RKO (cell line): Measurements from ENCODE around the gene RPN2.
"Not testable (repeated sequence)": the region's sequence is repeated elsewhere in the genome, so short reads cannot be mapped to it uniquely, and the experiment has no call there.

Experiments
- DNase-seq: peaks from one replicate; pipeline ENCODE4 v3.0.0-alpha.2; 2016; ENCODE audit warnings: low spot score

Gene RPN2

DNA sequence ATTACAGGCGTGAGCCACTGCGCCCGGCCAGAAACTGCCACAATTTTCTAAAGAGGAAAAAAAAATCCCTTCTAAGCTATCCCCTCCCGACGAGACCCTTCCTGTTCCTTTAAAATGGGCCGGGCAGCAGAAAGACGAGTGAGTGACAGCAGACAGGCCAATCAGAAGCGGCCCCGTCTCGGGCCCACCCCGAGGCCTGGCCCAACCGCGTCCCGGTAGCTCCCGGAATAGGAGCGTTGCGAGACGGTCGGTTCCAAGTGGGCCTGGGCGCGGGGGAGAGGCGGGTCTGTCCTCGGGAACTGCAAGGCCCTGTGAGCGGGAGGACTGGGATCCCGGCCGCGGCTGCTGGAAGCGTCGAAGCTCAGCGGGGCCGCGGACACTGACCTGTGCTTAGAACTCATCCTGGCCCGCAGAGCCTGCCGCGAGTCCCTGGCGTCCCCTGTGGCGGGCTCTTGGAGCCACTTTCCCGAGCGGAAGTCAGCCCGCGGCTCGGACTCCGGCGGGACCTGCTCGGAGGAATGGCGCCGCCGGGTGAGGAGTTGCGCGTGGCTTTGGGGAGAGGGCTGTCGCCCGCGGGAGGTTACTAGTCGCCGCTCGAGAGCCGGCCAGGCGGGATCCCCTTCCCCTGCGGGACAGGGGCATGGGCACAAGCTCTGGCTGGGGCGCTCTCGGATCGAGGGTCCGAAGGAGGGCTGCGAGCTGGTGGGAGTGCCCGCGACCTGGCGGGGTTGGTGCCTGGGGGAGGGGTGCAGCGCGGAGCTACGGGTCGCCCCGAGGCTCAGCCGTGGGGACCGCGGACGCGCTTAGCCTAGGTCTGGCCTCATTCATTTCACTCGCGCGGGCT lies at the start of gene RPN2, which contains the start of gene MROH8:
RPN2 (plus strand) TSS at position 492 of the 844 bp plus-strand sequence; CDS start at position 519, 27 bp downstream.
MROH8 (minus strand) TSS at position 710 of the 844 bp plus-strand sequence.
- peak; percentile 99 for DNase-seq

DNA sequence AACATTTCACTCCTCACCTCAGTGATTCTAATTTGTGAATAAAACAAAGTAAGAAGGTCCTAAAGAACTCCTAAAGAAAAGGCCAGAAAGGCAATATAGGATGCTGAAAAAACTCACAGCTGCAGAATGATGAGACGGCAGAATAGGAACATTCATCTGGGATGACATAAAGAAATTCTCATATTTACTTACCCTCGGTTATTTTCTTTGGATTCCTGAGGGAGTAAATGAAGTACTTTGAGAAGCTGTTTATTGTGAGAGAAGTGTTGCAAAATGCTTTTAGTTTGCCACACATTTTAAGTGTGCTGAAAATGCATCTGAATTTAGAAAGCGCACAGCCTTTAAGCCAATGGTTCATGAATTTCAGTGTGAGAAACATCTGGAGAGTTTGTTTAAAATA lies 47.6 kb upstream of the RPN2 start:
- DNase-seq = no peak

DNA sequence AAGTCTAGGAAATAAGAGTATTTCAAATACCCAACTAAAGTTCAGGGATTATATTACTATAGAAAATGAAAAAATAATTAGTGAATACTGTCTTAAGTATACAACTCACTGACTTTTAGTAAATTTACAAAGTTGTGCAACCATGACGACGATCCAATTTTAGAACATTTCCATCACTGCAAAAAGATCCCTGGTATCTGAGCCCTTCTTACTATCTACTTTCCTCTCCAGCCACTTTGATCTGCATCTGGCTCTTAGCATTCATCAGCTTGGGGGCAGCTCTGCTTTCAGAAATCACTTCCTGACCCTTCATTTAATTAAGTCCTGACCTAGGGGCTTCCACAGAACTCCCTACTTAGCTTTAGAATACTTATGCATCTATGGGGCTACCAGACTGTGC lies 45.2 kb upstream of the RPN2 start:
- DNase-seq = no peak

DNA sequence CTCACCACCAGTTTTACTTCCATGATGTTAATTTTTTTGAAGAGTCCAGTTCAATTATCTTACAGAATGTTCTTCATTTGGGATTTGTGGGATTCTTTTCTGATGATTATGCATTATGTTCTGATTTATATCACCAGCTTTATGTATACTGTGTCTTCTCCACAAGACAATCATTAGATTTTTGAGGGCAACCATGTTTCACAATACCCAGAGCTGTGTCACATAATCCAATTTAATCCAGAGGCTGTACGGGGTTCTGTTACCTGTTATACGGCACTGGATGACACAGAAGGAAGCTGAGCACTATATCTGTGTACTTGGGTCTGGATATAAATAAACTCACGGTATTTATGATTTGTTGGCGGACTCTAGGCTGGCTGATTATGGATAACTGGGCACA lies 41.6 kb upstream of the RPN2 start:
- no peak for DNase-seq

DNA sequence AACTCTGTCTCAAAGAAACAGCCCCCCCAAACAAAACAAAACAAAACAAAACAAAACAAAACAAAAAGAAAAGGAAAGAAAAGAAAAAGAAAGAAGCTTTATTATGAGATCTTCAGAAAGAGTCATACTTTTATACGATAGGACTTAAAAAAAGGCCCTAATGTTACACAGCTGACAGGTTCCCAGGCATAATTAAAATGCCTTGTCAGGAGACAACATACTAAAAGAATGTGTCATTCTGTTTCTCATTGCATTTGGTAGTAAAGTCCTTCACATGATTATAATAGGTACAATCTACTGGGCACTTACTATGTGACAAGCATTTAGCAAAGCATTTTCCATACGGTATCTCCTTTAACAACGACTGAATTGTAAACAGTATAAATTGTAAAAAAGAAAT lies 36.4 kb upstream of the RPN2 start:
- no peak for DNase-seq

DNA sequence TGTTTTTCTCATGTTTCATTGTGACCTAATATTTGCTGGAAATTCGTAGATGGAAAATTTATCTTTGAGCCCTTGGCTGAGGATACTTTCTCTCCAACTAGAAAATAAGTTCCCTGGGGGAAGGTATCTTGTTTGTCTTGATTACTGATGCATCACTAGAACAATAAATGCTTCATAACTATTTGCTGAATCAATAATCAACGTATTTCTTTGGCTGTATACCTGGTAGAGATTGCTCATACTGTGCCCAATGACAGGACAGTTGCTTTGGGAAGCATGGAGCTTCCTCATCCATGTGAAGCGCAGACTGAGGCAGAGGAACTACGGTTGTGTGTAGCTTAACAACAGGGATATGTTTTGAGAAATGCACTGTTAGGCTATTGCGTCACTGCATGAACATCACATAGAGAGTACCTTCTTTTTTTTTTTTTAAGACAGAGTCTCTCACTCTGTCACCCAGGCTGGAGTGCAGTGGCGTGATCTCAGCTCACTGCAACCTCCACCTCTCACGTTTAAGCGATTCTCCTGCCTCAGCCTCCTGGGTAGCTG lies 34.2 kb upstream of the RPN2 start:
- no peak for DNase-seq

DNA sequence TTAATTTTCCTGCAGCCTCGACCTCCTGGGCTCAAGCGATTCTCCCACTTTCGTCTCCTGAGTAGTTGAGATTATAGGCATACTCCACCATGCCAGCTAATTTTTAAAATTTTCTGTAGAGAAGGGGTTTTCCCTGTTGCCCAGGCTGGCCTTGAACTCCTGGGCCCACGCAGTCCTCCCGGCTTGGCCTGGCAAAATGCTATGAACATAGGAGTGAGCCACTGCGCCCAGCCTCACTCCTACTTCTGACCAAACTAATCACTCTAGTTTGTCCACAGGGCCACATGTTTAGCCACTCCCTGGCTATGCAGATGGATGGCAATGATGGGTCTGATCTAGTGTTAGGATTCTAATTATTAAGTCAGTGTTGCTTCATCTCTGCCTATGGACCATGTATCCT lies 31.9 kb upstream of the RPN2 start:
- DNase-seq = no peak

DNA sequence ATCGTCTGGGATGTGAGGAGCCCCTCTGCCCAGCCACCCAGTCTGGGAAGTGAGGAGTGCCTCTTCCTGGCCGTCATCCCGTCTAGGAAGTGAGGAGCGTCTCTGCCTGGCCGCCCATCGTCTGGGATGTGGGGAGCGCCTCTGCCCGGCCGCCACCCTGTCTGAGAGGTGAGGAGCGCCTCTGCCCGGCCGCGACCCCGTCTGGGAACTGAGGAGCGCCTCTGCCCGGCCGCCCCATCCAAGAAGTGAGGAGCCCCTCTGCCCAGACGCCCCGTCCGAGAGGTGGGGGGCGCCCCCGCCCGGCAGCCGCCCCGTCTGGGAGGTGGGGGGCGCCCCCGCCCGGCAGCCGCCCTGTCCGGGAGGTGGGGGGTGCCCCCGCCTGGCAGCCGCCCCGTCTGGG lies 28.3 kb upstream of the RPN2 start:
- not testable (repeated sequence) for DNase-seq

DNA sequence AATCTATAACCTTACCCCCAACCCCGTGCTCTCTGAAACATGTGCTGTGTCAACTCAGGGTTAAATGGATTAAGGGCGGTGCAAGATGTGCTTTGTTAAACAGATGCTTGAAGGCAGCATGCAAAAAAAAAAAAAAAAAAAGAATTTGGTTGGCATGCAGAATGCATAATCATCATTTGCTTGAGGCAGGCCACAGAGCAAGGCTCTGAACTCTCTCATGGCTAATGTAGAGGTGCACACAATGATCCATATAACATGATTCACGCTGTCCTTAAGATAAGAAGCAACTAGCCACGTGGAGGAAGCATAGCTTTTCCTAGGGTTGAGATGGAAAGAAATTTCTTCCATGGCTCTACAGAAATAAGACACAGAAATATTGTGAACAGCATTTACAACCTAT lies 27.6 kb upstream of the RPN2 start:
- DNase-seq = no peak

DNA sequence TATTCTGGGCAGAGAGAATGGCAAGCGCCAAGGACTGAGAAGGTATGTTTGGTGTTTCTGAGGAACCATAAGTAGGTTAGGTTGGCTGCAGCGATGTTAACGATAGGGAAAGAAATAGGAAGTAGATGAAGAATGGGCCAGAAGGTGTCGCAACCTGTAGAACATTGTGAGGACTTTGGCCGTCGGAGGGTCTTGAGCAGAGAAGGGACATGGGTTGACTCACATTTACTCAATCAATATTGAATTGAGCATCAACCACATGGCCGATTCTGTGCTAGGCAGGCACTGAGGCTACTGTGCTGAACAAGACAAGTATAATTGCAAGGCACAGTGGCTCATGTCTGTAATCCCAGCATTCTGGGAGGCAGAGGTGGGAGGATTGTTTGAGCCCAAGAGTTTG lies 26.8 kb upstream of the RPN2 start:
- DNase-seq = no peak

DNA sequence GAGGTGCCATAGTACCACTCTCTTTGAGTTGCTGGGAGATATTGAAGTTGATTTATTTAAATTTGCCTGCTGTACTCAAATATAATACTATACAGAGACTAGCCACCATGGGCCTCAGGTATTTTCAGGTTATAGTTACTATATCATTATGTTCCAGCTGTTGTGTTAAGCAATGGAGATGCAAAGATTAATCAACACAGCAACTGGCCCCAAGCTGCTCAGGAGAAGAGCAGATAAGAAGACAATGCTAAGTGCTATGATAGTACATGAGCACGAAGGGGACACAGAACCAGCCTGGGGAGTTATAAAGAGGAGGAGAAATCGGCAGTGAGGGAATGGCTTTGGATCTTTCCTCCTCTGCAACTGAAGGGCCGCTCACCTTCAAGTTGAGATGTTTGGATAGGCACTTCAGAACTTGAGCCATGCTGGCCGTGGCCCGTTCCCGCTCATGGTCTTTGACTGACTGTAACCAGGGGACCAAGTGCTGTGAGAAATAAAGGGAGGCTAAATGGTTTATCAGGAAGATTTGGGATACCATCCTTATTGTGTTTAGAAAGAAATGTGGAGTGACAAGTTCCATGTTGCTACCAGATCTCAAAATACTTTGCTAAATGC lies 24.3 kb upstream of the RPN2 start:
- no peak for DNase-seq

DNA sequence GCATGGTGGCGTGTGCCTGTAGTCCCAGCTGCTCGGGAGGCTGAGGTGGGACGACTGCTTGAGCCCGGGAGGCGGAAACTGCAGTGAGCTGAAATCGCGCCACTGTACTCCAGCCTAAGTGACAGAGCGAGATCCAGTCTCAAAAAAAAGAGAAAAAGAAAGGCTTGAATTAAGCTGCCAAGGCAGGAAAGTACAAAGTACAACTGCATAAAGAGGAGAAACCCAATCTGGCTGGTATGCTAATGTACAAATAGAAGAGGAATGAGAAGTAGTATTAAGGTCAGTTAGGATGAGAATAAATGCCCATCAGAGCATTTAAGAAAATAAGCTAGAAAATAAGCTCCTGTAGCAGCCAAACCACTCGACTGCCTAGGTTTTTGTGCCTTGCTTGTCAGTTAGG lies 23.1 kb upstream of the RPN2 start:
- no peak for DNase-seq

DNA sequence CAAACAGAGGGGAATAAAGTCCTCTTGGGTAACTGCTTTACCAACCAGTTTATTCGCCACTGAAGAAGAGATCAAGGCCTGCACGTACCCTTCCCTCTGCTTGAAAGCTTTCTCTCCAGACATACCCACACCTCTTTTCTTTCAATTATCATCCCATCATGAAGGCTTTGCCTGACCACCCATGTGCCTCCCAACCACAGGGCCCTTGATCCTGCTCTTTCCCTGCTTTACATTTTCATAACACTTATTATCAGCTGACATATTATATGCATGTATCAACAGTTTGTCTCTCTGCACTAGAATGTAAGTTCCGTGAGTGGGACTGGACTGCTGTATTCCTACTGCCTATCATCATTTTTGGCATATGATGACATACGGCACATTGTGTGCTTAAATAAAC lies 20.9 kb upstream of the RPN2 start:
- no peak for DNase-seq

DNA sequence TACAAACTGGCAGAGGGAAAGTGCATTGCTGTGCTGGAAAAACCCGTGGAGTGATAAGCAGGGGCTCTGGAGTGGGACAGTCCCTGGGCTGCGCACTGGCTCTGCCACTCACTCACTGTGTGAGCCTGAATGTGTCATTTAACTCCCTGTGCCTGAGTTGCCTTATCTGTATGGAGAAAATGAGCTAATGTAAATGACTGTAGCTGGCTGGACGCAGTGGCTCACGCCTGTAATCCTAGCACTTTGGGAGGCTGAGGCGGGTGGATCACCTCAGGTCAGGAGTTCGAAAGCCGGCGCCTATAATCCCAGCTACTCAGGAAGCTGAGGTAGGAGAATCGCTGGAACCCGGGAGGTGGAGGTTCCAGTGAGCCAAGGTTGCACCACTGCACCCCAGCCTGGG lies 18.4 kb upstream of the RPN2 start:
- peak; percentile 28 for DNase-seq

DNA sequence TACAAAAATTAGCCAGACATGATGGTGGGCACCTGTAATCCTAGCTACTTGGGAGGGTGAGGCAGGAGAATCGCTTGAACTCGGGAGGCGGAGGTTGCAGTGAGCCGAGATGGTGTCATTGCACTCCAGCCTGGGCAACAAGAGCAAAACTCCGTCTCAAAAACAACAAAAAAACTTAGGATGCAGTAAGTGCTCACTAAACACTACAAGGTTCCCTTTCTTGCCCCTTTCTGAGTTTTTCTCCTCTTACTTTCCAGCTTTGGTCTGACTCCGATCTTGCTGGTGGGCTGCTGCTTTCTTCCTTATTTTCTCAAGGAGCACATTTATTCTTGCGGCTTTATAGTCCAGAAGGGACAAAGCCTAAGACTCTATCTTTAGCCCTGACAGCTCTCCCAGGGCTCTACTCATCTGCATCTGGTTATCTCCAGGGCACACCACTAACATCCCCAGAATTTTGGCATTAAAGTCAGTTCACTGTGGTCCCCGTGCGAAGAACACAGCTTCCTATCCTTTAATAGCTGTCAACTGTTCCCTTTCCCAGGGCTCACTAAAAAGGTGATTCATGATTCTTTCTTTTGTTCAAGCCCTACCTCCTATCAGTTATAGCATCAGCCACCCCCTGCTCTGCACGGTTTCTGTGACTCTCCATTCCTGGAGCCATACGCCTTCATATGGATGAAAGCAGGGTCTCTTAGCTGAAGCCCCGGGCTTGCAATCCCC lies 17.1 kb upstream of the RPN2 start:
- no peak for DNase-seq

DNA sequence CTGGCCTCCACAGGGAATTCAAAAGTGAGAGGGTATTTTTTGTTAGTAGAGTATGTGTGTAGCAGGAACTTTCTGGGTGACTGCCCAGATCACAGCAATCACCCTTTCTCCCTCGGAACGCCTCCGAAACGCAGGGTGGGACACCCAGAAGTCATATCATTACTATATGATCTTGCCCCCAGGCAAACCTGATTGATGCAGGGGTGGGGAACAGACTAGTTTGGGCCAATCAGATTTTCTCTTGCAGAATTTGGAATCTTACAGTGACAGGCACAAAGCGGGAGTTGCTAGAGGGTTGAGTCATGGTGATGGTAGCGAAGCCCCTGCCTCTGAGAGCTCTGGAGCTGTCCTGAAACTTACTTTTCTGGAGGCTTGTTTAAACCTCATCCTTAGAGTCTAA lies 16.5 kb upstream of the RPN2 start:
- DNase-seq = no peak

DNA sequence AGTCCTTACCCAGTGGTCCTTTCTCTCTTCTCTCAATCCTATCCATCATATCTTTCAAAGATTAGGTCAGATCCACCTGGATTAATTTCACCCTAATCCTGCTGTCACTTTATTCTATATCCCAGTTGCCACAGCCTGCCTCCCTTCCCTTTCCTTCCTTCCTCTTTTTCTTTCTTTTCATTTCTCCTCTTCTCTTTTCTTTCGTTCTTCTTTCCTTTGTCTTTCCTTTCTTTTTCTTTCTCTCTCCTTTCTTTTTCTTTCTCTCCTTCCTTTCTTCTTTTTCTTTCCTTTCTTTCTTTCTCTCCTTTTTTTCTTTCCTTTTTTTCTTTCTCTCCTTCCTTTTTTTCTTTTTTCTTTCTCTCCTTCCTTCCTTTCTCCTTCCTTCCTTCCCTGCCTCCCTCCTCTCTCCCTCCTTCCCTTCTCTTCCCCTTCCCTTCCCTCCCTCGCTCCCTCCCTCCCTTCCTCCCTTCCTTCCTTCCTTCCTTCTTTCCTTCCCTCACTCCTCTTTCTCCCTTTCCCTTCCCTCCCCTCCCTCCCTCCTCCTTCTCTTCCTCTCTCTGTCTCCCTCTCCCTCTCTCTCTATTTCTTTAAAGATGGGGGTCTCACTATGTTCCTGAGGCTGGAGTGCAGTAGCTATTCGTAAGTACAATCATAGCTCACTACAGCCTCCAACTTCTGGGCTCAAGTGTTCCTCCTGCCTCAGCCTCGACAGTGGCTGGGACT lies 15.1 kb upstream of the RPN2 start:
- DNase-seq = no peak

DNA sequence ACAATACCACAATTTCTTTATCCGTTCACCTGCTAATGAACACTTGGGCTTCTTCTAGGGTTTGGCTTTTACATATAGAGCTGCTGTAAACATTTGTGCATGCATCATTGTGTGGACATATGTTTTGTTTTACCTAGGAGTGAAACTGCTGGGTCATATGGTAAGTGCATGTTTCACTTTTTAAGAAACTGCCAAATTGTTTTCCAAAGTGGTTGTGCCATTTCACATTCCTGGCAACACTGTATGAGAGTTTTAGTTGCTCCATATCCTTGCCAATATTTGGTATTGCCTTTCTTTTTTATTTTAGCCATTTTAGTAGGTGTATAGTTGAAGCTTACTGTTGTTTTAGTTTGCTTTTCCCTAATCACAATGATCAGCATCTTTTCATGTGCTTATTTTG lies 14.1 kb upstream of the RPN2 start:
- DNase-seq = no peak

DNA sequence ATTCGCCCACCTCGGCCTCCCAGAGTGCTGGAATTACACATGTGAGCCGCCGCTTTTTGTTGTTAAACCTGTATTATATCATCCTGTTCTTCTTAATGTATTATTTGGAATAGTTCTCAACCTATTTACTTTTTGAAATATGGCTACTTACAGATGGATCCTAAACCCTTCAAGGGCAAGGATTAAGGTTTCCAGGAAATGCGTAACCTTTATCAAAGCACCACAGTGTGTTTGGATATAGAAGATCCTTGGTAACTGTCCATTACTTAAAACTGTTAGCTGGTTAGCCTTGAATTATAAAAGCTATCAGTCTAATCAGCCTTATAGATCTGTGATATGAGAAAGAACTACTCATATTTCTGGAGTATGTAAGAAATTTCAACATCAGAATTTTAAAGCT lies 12.3 kb upstream of the RPN2 start:
- no peak for DNase-seq

DNA sequence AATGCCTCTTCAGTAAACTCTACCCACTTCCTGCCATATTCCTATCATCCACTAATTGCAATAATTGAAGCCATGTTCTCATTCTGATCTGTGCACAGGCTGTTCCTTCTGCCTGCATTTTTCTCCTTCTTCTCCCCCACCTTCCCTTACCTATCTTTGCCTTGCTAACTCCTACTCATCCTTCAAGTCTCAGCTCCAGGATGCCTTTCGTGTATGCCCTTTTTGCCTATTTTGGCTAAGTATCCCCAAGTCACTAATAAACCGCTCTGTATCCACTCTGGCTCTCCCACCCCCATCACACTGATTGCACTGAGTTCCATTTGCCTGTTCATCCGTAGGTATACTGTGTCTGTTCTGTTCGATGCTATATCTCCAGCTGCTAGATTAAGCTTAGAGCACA lies 6.3 kb upstream of the RPN2 start:
- DNase-seq = no peak

DNA sequence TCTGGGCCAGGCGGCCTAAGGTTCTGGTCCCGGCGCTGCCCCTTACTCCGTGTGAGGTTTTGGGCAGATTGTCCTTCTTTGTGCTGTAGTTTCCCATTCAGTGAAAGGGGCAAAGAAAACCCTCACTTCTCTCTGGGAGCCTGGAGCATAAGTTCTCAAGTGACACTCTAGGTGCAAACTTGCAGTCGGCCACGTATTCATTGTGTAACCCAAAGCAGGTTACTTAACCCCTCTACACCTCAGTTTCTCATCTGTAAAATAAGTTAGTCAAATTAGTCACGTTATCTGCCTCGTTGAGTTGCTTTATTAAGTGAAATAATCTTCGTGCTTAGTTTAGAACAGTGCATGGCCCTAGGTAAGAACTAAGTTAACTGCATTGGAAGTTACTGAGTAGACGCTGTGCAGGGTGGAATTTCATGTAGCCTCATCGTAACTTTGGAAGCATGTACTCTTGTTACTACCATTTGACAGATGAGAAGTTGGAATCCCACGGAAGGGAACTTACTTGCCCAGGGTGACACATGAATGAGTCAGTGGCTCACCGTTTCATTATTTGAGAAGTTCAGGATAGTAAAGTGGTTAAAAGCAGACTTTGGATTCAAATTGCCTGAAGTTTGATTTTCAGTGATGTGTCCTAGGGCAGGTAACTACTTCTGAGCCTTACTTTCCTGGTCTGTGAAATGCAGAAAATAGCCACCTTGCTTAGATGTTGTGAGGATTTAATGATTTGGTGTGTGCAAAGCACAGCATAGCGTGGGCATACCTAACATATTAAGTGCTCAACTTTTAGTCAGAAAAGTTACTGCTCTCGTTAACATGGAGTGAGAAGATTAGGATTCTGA lies 774 bp downstream of the RPN2 start:
- DNase-seq = peak; percentile 95
